Panc1 (cell line): ENCODE data around the gene PHACTR4. TPM values are rescaled to one million over a fixed set of nuclear protein-coding genes. Genes with fewer than 3 reads are reported as not detected.

Experiments used
- ATAC-seq: fragments of 200-7000 bp; cut with Tn5 transposase; 2 replicates; pipeline ENCODE4 v1.9.1; 2020; ENCODE audit warnings: mild to moderate bottlenecking, moderate library complexity
- BruUV-seq: library from RNA; stranded (reverse); fragments of 400-500 nt; replicated peaks from 2 replicates; lab custom pipeline; 2021; lab: Mats Ljungman, UMichigan
- CTCF ChIA-PET: fragments of 300-600 bp; sonication (Branson Sonifier 250); formaldehyde crosslinking; loops from one replicate; lab custom pipeline; 2022; ENCODE audit warnings: antibody characterized with exemption; lab: Charles Lee
- POLR2A ChIA-PET: fragments of 300-600 bp; sonication (Branson Sonifier 250); formaldehyde crosslinking; loops from one replicate; lab custom pipeline; 2022; ENCODE audit warnings: antibody characterized with exemption; lab: Charles Lee
- DNase-seq: peaks from one replicate; pipeline ENCODE4 v3.0.0-alpha.2; 2010; ENCODE audit warnings: low read depth, low spot score
- H3K27ac ChIP-seq: 2 replicates; pipeline ENCODE4 v1.5.1; 2011; ENCODE audit warnings: mild to moderate bottlenecking, low read length, inconsistent platforms
- H3K27me3 ChIP-seq: fragments of 200-500 bp; sonication (Bioruptor generic); 2 replicates; pipeline ENCODE4 v1.6.0; 2014; ENCODE audit warnings: low read length, inconsistent platforms; ENCODE audit not compliant: control insufficient read depth, insufficient read depth
- H3K36me3 ChIP-seq: fragments of 200-500 bp; sonication (Bioruptor generic); 2 replicates; pipeline ENCODE4 v1.5.1; 2014; ENCODE audit warnings: inconsistent platforms, mild to moderate bottlenecking, low read length, moderate library complexity; ENCODE audit not compliant: control insufficient read depth, insufficient read depth
- H3K4me1 ChIP-seq: 2 replicates; pipeline ENCODE4 v1.5.1; 2011; ENCODE audit warnings: inconsistent platforms, mild to moderate bottlenecking, low read length, moderate library complexity; ENCODE audit not compliant: control insufficient read depth, insufficient read depth
- H3K4me3 ChIP-seq, 2 experiments: 2 replicates each; pipeline ENCODE4 v1.5.1; 2011 to 2012; ENCODE audit warnings: low read depth in 2 of 2, low read length in 2 of 2, mild to moderate bottlenecking in 2 of 2, inconsistent platforms in 1 of 2, moderate library complexity in 1 of 2
- H3K9me3 ChIP-seq: fragments of 200-500 bp; sonication (Bioruptor generic); 2 replicates; pipeline ENCODE4 v1.5.1; 2014; ENCODE audit warnings: low read depth, mild to moderate bottlenecking, inconsistent platforms, low read length, moderate library complexity; ENCODE audit not compliant: control insufficient read depth, insufficient read depth
- CTCF ChIP-seq: fragments of 450-650 bp; IDR thresholded peaks from 2 replicates; pipeline ENCODE4 v1.5.1; 2017; ENCODE audit warnings: mild to moderate bottlenecking
- POLR2AphosphoS5 ChIP-seq: IDR thresholded peaks from 2 replicates; pipeline ENCODE4 v1.6.1; 2012; ENCODE audit warnings: mild to moderate bottlenecking, low read depth, low read length, moderate library complexity
- REST ChIP-seq, 2 experiments: IDR thresholded peaks; 2 replicates each; pipeline ENCODE4 v1.6.1; 2011 to 2012; ENCODE audit warnings: low read depth in 2 of 2, control low read depth in 1 of 2, low read length in 1 of 2, mild to moderate bottlenecking in 1 of 2, moderate library complexity in 1 of 2; ENCODE audit not compliant: insufficient read depth in 1 of 2
- SIN3A ChIP-seq: IDR thresholded peaks from 2 replicates; pipeline ENCODE4 v1.6.1; 2012; ENCODE audit warnings: low read depth, mild to moderate bottlenecking, low read length, moderate library complexity, borderline replicate concordance; ENCODE audit not compliant: insufficient read depth
- TCF7L2 ChIP-seq: IDR thresholded peaks from 2 replicates; pipeline ENCODE4 v1.6.1; 2011; ENCODE audit warnings: mild to moderate bottlenecking, low read depth, low read length, inconsistent platforms
- in situ Hi-C: cut with HindIII; loops from 2 replicates; pipeline ENCODE4 v1.10.0; 2016; ENCODE audit warnings: low sequenced_read_pairs, low pct_unique_long_range_greater_than_20kb
- intact Hi-C: fragments of 100-400 bp; cut with micrococcal nuclease; formaldehyde crosslinking; loops from one replicate; pipeline ENCODE4 v1.10.0; 2022; ENCODE audit not compliant: unreplicated experiment
- total RNA-seq: library from RNA; stranded (reverse); gene quantifications from one replicate; pipeline ENCODE4 v1.2.1, GENCODE V29; 2021; ENCODE audit not compliant: unreplicated experiment

Gene PHACTR4
- total RNA-seq, 1 experiment from 2014 or later: 63.4 TPM

DNA sequence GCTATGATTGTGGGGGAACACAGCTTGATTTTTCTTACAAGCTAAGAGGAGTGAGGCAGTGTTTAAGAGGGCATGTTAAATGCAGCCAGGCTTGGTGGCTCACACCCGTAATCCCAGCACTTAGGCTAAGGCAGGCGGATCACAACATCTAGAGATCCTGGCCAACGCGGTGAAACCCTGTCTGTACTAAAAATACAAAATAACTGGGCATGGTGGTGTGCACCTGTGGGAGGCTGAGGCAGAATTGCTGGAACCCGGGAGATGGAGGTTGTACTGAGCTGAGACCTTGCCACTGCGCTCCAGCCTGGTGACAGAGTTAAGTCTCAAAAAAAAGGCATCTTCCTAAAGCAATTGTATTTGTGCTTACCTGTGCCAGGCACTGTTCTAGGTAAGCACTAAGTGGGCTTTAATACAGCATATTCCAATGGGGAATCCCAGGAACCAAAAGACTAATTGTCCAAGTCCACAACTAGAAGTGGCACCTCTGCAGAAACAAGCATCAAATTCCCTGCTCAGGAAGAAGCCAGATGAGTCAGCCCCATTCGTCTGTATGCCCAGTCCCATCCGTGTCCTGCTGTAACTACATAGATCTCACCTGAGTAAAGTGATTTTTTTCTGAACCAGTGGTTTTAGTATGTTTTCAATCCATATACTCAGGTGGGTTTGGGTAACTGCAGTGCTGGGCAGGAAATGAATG lies 140.9 kb downstream of the PHACTR4 start:
- TF ChIP-seq SIN3A: peak; percentile 56; the same call in 1 of the 2 replicates
- no peak for TF ChIP-seq CTCF
- TF ChIP-seq POLR2AphosphoS5: peak; percentile 98
- peak; percentile 1 for ATAC-seq
- H3K9me3 ChIP-seq: no peaks in the 10 kb centered on the region
- no peak for DNase-seq
- H3K27ac ChIP-seq: peak overlapping the region; percentile 100
- ChIA-PET CTCF (interaction anchor here (0.5 kb wide), 1 partner anchor 937 kb away, joined by 4 read pairs; no protein-coding TSS in a partner anchor), POLR2A (interaction anchor here (0.6 kb wide), 2 partner anchors 40 to 66 kb away, joined by 3 read pairs; no protein-coding TSS in a partner anchor)
- H3K36me3 ChIP-seq: peaks cover 36% of the 10 kb centered on the region
- no TSS peak for BruUV-seq
- in situ Hi-C loops (no loop called here), intact Hi-C loops (no loop called here)
- H3K4me3 ChIP-seq: peak overlapping the region; percentile 81 to 96
- H3K27me3 ChIP-seq: no peaks in the 10 kb centered on the region
- peaks cover 34% of the 10 kb centered on the region for H3K4me1 ChIP-seq

DNA sequence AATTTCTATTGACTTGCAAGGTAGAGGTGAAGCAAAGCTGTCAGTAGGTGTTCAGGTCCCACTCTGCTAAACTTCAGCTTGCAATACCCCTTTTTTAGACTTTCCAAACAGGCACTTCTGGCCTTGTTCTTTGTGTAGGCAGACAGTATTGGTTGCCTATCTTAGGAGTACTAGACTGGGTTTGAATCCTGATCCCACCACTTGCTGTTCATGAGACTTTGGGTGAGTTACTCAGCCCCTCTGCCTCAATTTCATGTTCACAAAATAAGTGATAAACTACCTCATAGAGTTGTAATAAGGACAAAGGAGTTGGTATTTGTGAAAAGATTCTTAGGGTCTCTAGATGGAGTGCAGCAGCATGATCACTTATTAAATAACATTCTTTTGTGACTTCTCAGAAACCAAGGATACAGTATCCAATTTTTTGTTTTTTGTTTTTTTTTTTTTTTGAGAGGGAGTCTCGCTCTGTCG lies 141.5 kb downstream of the PHACTR4 start:
- POLR2A ChIA-PET: interaction anchor here (0.5 to 0.6 kb wide), 3 partner anchors 40 to 154 kb away, joined by 3 to 5 read pairs (median 3); no protein-coding TSS in a partner anchor
- CTCF ChIA-PET: interaction anchor here (0.7 kb wide), 1 partner anchor 93 kb away, joined by 7 read pairs; no protein-coding TSS in a partner anchor
- Histone ChIP-seq H3K27me3 (no peaks in the 10 kb centered on the region), H3K4me1 (peaks cover 34% of the 10 kb centered on the region), H3K9me3 (no peaks in the 10 kb centered on the region), H3K4me3 (no peak overlapping the region), H3K36me3 (peaks cover 36% of the 10 kb centered on the region), H3K27ac (peak overlapping the region; percentile 100)
- DNase-seq (peak; percentile 80), ATAC-seq (peak; percentile 2)
- peak; percentile 55; the same call in 1 of the 2 replicates for TF ChIP-seq SIN3A
- no peak for TF ChIP-seq CTCF
- peak; percentile 88 for TF ChIP-seq POLR2AphosphoS5
- no peak for TF ChIP-seq REST (IDR thresholded peaks at IDR 0.05; ENCODE audit: insufficient read depth in 1 of 2, low read depth in 2 of 2, low read length in 1 of 2)
- no peak for TF ChIP-seq TCF7L2
- no TSS peak for BruUV-seq
- intact Hi-C loops (no loop called here), in situ Hi-C loops (no loop called here)
